HG03439 (cell line): ENCODE measurements around the gene HERC2.
"Not testable (repeated sequence)": the region's sequence is repeated elsewhere in the genome, so short reads cannot be mapped to it uniquely, and the experiment has no call there.

Experiments
- ATAC-seq: cut with Tn5 transposase; IDR thresholded peaks from one replicate; pipeline ENCODE4 v1.9.1; 2021; ENCODE audit warnings: mild to moderate bottlenecking, moderate library complexity; ENCODE audit not compliant: unreplicated experiment

HERC2 gene

GRCh38 chr15:28136236-28136904, 185.6 kb downstream of the HERC2 start:
- peak; percentile 58 for ATAC-seq

- ATAC-seq: no peak
These were observed 188.7 kb downstream of the HERC2 start for GRCh38 chr15:28133281-28133680.

GRCh38 chr15:28132524-28133275, 189.3 kb downstream of the HERC2 start:
- no peak for ATAC-seq

- ATAC-seq: no peak
These were observed 190.0 kb downstream of the HERC2 start for GRCh38 chr15:28131946-28132345.

GRCh38 chr15:28131400-28131799, 190.6 kb downstream of the HERC2 start:
- no peak for ATAC-seq

- no peak for ATAC-seq
These were observed 191.3 kb downstream of the HERC2 start for GRCh38 chr15:28130651-28131050.

- ATAC-seq: no peak
These were observed 192.6 kb downstream of the HERC2 start for GRCh38 chr15:28129231-28129848.

- no peak for ATAC-seq
These were observed 193.9 kb downstream of the HERC2 start for GRCh38 chr15:28128031-28128430.

- ATAC-seq: no peak
These were observed 194.9 kb downstream of the HERC2 start for GRCh38 chr15:28127036-28127435.

- no peak for ATAC-seq
These were observed 196.0 kb downstream of the HERC2 start for GRCh38 chr15:28125673-28126651.

- no peak for ATAC-seq
These were observed 197.1 kb downstream of the HERC2 start for GRCh38 chr15:28124841-28125240.

GRCh38 chr15:28123408-28124023, 198.5 kb downstream of the HERC2 start:
- peak; percentile 57 for ATAC-seq

GRCh38 chr15:28122038-28122949, 199.7 kb downstream of the HERC2 start:
- ATAC-seq: no peak

GRCh38 chr15:28121577-28121976, 200.4 kb downstream of the HERC2 start:
- not testable (repeated sequence) for ATAC-seq

GRCh38 chr15:28120359-28120640, 201.7 kb downstream of the HERC2 start:
- no peak for ATAC-seq

- no peak for ATAC-seq
These were observed 203.4 kb downstream of the HERC2 start for GRCh38 chr15:28118531-28118930.

GRCh38 chr15:28118083-28118482, 203.9 kb downstream of the HERC2 start:
- ATAC-seq: no peak

- no peak for ATAC-seq
These were observed 204.5 kb downstream of the HERC2 start for GRCh38 chr15:28117432-28117990.
